GM19238 (cell line): ENCODE results near the gene COMMD1.
"Not testable (repeated sequence)": the region's sequence is repeated elsewhere in the genome, so short reads cannot be mapped to it uniquely, and the experiment has no call there.

Source experiments
- DNase-seq: peaks from one replicate; pipeline ENCODE4 v3.0.0; 2011; ENCODE audit warnings: low spot score; ENCODE audit not compliant: insufficient read length

Gene COMMD1

DNA sequence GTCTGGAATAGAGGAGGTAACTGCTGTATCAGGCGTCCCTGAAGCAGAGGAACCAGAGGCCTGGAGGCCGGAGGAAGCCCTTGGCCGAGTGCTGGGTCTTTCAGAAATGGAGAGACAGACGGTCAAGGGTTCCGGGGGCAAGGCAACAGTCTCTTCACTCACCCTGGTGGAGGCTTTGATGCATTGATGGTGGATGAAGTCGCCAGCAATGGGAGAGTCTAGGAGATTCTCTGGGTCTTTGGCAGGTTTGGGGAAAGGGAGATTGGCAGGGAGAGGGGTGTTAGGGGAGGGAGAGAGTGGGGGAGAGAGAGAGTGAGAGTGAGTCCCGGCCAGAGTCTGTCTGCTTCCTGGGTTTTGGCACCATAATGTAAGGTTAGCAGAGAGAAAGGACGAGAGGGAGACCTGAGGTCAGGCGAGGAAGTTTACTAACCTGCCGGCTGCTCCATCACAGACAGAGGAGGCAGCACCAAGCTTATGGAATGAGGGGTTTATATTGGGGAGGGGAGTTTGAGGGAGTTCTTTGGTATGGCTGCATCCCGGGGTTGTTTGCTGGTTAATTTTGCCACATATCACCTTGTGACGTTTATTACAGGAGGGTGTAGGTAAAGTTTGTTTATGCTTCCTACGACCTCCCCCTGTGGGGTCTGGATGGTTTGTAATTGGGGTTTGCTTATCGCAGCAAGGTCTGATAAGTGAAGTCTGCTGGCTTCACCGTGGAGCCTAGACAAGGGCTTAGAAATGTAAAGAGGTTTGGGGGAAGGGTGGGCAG is 19.6 kb downstream of the COMMD1 start:
- DNase-seq = no peak

DNA sequence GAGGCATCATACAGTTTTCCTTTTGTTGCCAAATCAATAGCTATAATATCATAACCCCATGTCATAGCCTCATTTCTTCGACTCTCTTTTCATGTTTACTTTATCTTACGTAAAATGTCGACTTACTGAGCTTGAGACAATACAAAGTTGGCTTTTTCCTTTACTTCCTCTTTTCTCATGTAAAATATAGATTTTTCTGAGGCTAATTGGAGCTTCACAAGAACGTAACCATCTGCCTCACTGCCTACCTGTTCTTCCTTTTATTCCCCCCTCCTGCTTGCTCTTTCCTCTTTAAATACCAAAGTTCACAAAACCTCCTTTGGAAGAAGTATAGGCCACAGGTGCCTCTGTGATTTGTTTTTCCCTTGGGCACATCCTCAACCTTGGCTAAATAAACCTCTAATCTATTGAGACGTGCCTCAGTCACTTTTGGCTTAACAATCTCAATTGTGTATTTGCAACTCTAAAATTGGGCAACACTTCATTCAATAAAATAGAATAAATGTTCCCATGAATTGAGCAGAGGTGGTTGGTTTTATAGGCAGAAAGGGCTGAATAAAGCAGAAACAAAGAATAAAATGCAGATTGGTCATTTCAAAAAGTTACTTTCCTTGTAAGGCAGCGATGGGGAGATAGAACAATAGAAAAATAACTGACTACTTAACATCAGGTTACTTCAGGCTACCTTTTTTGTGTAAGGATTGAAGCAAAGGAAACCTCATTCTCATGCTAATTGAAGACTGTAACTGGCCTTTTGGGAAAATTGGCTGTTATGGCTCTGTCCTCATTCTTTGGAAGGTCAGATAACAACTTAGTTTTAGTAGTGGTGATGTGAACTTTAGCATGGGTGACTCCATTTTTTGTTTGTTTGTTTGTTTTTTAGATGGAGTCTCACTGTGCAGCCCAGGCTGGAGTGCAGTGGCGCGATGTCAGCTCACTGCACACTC is 21.3 kb downstream of the COMMD1 start:
- no peak for DNase-seq

DNA sequence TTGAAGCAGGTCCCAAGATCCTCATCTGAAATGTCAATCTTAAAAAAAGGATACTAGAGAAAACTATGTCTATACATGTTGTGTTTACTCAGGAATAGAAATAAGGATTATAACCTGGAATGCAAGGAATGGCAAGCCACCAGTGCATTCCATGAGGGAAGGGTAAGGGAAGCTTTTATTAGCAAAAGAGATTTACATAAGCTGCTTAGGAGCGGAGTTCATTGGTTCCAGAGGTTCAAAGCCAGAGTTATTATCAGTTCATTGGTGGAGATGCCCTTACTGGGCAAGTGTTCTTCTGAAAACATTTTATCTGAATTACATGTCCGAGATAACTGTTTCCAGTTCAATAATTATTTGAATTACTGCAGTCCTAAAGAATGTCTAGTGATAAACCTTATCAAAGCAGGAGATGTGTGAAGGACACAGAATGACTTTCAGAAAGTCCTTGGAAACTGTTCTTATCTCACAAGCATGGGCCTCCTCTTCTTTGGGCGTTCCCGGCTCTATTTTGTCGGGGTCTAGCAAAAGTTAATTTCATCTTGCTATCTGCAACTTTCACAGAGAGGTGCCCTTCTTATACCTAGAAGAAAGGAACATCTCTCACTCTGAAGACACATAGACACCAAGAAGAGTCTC is 23.5 kb downstream of the COMMD1 start:
- no peak for DNase-seq

DNA sequence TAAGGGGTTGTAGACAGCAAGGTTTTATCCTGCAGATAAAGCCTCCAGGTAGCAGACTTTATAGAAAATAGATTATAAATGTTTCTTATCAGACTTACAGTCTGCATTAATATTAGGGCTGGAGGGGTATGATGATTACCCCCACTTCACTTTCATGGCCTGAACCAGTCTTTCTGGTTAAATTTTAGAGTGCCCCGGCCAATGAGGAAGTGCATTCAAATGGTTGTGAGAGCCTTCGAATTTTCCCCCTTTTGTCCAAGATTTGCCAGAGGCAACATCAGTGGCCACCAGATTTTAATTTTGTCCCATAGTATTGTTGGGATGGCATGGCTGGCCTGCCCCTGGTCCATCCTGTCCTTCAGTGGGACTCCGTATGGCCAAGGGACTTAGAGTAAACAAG is 31.6 kb downstream of the COMMD1 start:
- no peak for DNase-seq

DNA sequence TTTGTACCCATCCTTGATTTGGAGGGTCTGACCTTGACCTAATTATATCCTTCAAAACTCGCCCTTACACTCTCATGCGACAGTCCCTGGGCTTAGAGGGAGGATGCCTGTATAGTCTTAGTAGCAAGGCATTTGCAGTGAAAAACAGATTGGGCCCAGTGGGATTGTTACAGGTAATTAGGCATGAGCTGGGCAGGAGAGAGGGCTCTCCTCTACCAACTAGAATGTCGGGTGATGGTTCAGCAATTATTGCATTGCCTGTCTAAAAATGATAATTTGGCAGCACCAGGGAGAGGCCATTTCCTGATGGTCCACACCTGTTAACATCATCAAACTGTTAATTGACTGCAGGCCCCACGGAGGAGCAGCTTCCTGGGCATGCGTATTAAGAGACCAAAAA is 32.4 kb downstream of the COMMD1 start:
- no peak for DNase-seq

DNA sequence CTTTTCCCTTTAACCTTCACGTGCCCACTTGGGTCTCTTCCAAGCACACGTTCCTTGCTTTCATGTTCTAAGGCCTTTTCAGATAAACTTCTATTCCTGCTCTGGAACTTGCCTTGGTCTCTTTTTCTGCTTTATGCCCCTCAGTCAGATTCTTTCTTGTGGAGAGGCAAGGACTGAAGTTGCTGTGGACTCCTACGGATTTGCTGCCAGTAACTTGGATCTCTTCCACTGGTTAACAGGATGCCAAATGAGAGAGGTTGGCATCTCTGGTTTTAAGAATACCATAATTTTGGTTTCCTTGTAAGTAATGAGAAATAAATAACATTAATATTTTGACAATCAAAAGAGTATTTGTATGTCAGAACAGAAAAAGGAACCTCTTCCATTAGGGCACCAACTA is 33.0 kb downstream of the COMMD1 start:
- DNase-seq = no peak

DNA sequence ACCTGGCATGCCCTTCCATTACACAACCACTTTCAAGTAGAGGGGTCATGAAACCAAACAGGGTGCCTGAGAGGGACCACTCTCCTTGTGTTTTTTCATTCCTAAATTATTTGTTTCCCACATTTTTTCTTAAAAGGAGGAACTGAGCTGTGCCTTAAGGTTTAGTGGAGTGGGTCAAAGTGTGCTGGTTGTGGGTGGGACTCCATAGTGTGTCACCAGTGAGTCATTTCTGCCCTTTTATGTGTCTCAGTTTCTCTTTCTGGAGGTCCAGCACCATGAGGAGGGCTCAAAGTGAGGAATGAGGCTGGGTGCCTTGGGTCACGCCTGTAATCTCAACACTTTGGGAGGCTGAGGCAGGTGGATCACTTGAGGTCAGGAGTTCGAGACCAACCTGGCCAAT is 37.8 kb downstream of the COMMD1 start:
- DNase-seq = no peak

DNA sequence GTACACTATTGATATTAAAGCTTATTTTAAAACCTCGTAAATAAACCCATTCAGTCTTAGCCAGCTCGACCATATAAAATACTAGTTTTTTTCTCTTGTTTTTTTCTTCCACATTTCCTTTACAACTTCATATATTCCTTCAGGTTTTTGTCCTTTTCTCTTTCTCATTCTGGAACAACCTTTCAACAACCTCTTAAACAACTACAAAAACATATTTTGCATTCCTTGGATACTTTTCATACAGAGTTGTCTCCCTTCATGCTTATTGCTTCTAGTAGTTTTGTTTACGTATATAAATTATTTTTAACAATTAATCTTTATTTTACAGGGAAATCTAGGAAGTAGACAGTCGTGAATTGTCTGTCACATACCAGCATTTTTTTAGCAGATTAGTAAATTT is 41.2 kb downstream of the COMMD1 start:
- DNase-seq = no peak

DNA sequence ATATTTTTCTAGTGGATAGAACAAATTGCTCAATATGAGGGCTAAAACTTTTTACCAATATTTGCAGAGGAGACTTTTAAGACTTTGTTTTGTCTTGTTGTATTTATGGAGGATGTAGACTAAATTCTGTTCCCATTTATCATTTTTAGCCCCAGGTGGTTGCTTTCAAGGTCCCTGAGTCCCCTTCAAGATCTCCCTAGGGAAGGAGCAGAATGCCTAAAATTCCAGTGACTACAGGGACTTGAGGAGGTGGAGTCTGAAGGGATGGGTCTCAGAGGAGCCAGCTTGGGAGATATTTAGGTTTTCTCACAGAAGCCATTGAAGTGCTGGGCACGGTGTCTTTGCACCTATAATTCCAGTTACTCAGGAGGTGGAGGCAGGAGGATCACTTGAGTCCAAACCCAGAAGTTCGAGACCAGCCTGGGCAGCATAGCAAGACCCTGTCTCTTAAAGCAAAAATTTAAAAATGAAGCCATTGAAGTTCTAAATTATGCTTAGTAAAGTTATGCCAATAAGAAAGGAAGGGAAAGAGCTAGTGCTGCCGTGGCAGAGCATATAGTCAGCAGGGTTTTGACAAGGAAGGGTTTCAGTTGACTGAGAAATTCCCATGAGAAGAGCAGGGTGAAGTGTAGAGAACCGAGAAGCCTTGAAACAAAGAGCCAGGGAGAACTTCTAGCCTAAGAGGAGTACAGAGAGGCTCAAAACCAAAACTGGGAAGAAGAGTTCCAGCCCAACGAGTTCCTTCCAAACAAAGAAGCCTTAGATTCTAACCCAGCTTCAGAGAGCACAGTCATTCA is 43.4 kb downstream of the COMMD1 start:
- no peak for DNase-seq

DNA sequence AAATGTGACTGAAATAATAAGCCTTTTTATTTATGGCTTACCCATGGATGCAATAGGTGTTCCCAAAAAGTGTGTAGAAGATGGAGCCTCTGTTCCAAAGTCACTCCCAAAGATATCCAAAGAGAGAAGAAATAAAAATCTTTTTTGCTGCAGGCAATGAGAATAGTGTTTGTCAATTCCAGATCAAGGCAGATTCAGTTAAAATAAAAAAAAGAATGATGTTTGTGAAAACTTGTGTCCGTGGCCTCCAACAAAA is 43.9 kb downstream of the COMMD1 start:
- no peak for DNase-seq

DNA sequence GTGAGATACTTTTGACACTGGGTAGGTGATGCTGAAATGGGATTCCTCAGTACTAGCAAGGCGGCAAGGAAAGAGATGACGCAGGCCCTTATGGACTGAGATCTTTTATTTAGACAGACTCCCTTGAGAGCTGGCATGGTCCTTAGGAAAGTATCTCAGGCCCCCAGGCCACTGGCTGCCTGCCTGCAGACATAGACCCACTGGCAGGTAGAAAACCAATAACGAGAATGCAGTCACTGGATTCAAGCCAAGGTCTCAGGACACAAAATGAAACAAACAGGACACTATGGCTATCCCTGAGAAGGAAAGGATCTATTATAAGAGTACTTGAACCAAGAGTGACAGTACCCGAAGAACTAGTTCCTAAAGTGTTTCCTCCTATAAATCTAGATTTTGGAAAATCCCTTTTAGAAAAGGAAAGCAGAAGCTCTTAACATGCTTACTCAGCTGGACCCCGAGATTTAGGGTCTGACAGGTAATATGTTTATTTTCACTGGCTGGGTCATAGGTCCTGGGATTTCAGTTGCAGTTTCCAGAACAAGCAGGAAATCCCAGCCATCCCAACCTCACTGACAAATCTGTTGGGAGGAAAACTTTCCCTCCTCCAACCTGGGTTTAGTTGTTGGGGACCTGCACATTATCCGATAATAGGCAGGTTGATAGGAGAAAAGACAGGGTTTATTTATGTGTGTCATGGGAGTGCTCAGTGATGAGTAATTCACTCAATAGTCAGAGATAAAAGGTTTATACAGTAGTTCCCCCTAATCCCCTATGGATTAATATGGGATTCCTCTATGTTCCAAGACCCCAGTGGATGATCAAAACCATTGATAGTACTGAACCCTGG is 44.5 kb downstream of the COMMD1 start:
- DNase-seq = no peak

DNA sequence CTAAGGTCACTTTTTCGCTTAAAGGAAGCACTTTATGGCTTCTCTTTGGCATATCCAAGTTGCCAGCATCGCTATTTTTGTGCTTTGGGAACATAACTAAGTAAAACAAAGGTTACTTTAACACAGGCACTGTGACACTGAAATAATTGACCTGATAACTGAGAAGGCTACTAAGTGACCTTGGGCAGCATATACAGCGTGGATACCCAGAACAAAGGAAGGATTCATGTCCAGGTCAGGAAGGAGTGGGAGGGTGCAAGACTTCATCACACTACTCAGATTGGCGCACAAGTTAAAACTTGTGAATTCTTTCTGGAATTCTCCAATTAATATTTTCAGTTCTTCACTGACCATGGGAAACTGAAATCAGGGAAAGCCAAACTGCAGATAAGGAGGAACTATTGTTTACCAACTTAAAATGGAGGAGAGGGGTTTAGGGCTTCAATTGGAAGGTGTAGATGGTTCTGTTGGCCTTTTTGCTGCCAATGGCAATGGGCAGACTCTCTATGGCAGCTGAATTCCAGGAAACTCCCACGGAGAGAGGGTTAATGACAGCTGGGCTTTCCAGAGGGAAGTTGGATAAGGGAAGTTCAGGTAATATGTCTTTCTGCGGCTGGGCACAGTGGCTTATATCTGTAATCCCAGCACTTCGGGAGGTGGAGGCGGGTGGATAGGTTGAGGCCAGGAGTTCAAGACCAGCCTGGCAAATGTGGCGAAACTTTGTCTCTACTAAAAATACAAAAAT is 45.3 kb downstream of the COMMD1 start:
- no peak for DNase-seq

DNA sequence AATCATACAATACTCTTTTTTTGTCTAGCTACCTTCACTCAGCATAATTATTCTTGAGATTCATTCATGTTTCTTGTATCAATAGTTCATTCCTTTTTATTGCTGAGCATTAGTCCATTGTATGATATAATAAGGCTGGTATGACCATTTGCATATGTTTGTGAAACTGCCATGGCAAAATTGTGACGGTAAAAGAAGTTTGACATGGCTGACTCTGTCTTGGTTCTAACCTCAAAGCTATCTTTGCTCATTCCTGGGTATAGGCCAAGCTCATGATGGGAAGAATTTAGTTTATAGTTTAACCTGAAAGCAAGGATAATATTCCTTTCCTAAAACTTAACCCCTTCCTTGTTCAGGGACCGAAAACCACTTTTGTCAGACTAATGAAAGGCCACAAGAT is 46.4 kb downstream of the COMMD1 start:
- DNase-seq = no peak

DNA sequence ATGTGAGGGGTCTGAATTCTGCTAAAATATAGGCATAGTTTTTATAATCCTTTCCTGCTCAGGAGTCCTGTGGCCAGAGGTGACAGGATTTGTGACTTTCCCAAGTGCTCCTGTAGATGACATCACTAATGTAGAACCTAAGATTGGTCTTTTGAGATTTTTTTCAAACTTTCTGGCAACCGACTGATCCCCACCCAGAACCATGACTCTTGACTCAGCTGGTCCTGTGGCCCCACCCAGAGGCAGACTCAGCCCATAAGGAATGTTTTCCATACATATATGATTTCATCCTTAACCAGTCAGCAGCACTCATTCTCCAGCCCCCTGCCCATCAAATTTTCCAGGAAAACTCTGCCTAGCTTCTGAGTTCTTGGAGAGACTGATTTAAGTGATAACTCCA is 46.8 kb downstream of the COMMD1 start:
- no peak for DNase-seq

DNA sequence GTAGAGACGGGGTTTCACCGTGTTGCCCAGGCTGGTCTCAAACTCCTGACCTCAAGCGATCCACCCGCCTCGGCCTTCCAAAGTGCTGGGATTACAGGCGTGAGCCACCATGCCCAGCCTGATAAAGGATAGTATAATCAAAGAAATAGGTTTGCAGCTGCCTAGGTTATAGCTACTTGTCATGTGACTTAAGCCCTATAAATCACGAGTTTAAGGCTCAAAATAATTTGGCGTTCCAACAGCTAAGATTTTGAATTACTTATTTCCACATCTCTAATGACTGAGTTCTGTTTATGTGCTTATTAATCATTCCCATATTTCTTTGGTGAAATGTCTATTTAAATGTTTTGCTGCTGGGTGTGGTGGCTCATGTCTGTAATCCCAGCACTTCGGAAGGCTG is 49.4 kb downstream of the COMMD1 start:
- DNase-seq = not testable (repeated sequence)

DNA sequence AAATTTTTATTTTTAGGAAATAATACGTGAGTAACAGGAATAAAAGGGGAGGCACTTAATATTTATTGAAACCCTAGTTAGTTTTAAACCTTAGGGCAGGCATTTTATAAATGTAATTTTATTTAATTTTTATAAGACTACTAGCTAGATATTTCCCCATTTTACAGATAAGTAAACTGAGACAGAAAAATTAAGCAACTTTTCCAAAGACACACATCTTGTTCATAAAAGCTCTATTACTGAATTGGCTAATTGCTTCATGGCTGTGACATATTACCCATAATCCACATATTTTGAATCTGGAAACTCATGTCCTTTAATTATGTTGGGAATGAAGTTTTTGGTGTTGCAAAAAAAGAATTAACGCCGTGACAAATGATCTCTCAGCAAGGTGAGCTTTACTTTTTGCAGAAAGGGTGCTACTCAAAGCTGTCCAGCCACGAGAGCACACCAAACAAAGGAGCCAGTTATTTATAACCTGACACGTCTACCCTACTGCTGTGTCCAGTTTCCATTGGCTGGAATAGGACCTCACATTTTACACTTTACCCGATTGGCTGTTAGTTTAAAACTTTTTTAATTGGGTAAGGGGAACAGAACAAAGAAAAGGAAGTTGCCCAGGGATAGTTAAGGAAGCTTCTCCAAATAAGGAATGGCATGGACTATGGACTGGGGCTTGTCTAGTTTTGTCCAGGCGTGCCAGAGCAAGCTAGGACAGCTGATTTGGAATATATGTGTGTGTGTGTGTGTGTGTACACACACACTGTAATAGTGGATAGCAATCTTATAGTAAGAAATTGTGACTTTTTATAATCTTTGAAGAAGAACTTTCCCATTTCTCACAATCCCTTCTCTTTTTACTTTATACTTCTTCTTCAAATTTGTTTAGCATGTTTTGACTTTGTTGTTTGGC is 54.2 kb downstream of the COMMD1 start:
- DNase-seq = no peak

DNA sequence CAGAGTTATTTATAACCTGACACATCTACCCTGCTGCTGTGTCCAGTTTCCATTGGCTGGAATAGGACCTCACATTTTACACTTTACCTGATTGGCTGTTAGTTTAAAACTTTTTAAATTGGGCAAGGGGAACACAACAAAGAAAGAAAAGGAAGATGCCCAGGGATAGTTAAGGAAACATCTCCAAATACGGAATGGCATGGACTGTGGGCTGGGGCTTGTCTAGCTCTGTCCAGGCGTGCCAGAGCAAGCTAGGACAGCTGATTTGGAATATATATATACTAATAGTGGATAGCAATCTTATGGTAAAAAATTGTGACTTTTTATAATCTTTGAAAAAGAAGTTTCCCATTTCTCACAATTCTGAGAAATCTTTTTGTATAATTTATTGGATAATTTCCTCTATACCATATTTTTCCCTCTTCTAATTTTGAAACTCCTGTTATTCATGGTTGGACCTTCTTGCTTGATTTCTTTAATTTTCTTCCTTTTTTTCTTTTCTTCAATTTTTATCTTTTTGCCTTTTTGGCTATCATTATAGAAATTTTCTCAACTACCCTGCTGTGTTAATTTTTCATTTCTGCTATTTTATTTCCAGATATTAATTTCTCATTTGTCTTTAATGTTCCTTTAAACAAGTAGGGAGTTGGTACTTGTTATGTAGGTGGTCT is 55.9 kb downstream of the COMMD1 start:
- no peak for DNase-seq
